ENCODE measurements around the gene TTC31.
A peak's percentile ranks its signal among the peaks of the same experiment; 100 is the strongest.

TTC31 gene

DNA sequence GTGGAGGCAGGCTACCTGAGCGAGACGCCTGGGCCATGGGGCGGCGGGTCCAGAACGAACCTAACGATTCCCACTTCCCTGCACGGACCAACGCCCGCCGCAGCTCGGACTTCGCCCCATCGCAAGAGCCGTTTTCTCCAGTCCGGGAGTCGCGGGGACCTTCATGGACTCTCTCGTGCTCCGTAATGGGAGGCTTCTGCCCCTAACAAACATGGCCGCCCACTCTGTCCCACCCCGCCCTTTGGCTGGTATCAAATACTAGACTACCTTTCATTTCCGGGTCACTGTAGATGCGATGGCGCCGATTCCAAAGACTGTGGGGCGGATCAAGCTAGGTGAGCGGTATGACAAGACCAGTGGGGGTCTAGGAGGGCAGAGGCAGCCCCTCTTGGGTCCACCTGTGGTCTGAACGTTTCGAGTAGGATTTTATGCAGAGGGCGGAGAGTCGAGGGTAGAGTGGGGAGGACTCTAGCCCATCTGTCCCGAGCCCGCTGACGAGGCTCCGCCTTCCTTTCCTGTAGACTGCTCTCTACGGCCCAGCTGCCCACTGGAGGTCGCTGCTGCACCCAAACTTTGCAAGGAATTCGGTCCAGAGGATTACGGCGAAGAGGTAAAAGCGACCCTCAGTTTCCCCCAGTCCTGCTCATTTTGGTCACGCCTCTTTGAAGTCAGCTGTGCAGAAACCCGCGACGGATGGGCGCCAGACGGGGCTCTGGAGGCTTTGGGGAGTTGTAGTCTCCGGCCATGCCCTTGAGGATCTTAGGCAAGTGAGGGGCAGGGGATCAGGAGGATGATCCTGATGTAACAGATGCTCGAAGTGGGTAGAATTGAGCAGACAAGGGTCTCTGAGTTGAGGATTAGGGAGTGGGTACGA is at the start of gene TTC31, which contains the start of gene CCDC142:
TTC31 (plus strand) TSS at position 281 of the 874 bp plus-strand sequence; CDS start at position 296, 15 bp downstream.
CCDC142 (minus strand) TSS at position 198 of the 874 bp plus-strand sequence; CDS start at position 37, 161 bp downstream.
- TF ChIP-seq, protein P1, sequence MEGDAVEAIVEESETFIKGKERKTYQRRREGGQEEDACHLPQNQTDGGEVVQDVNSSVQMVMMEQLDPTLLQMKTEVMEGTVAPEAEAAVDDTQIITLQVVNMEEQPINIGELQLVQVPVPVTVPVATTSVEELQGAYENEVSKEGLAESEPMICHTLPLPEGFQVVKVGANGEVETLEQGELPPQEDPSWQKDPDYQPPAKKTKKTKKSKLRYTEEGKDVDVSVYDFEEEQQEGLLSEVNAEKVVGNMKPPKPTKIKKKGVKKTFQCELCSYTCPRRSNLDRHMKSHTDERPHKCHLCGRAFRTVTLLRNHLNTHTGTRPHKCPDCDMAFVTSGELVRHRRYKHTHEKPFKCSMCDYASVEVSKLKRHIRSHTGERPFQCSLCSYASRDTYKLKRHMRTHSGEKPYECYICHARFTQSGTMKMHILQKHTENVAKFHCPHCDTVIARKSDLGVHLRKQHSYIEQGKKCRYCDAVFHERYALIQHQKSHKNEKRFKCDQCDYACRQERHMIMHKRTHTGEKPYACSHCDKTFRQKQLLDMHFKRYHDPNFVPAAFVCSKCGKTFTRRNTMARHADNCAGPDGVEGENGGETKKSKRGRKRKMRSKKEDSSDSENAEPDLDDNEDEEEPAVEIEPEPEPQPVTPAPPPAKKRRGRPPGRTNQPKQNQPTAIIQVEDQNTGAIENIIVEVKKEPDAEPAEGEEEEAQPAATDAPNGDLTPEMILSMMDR (IDR thresholded peaks at IDR 0.05; ENCODE audit: extremely low read depth, insufficient read depth, missing control alignments), result peak; percentile 95
- DNase-seq (ENCODE audit: low spot score), result peak; percentile 93
- in situ Hi-C loops (cut with MboI; ENCODE audit: low pct_unique_long_range_greater_than_20kb, low sequenced_read_pairs, unreplicated experiment), result loop anchor here (25.0 kb wide), 1 partner anchor 104 kb away; no protein-coding TSS in a partner anchor

DNA sequence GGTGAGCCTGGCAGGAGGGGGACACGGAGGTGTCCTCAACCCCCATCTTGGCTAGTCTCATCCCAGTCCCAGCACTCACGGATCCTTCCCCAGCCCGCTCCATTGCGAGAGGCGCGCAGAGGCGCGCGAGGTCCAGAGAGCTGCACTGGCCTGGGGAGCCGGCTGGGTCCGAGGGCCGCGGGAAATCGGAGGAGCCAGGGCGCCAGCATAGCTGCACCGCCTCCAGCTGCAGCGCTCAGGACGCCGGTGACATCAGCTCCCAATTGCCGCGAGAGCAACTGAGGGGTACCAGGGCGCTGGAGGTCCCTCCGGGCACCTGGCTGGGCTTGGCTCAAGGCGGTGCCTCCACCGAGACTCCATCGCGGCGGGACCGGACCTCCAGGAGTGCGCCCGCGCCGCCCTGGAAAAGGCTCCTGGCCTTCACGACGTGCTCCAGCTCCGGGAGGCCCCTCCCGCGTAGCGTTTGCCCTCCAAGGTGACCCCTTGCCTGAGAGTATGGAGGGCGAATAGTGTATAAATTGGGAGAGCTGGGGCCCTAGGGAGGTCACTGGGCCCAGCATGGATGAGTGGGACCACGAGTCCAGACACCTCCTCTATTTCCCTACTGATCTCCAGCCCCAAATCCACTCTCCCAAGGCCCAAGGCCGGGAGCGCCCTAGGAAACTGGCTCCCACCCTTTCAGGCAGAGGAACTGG is 46.6 kb upstream of the TTC31 start:
- in situ Hi-C loops (cut with MboI; ENCODE audit: low pct_unique_long_range_greater_than_20kb, low sequenced_read_pairs, unreplicated experiment), result no loop called here
- no peak for DNase-seq (ENCODE audit: low spot score)
- TF ChIP-seq, protein P1 (IDR thresholded peaks at IDR 0.05; ENCODE audit: extremely low read depth, insufficient read depth, missing control alignments), result no peak

DNA sequence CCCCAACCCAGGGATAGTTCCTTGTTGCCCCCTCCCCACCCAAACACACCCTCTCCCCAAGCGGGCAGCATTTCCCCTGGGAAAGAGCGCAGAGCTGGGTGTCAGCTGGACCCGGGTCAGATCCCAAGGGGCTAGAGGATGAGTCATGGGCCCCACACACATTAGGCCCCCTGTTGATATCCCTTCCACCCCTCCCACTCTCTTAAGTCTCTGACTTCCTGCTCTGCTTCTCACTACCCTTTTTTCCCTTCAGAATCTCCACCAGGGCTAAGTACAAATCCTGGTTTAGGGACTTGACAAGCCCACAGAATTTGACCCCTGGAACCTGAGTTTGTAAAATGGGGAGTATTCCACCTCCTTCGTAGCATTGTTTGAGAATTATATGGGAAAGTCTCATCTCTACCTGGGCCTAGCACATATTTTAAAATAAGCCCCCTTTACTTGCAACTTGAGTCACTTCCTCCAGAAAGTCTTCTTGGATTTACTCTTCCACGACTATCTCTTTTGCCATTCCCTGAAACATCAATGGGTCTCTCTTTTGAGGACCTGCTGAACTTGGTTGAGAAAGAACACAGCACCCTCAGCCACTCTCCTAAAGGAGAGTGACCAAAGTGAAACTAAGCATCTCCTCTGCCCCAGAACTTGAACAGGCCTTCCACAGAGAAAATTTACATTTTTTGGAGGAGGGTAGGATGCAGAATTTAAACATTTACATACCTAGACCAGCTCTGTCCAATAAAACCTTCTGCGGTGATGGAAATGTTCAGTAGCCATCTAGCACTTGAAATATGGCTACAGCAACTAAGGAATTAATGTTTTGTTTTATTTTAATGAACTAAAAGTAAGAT is 45.8 kb upstream of the TTC31 start:
- in situ Hi-C loops (cut with MboI; ENCODE audit: low pct_unique_long_range_greater_than_20kb, low sequenced_read_pairs, unreplicated experiment), result no loop called here
- DNase-seq (ENCODE audit: low spot score), result peak; percentile 61
- TF ChIP-seq, protein P1 (IDR thresholded peaks at IDR 0.05; ENCODE audit: extremely low read depth, insufficient read depth, missing control alignments), result no peak

DNA sequence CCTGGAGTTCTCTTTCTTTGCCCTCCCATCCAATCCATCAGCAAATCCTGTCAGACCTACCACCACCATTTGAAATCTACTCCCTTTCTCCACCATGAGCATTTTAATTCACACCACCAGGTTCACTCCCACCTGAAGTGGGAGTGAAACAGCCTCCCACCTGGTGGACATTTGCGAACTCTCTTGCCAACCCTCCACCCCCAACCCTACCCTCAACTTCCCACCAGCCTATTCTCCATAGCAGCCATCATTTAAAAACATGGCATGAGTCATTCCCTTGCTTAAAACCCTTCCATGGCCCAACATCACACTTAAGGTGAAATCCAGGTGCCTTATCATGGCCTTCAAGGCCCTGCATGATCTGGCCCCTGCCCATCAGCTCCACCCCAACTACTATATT is 44.6 kb upstream of the TTC31 start:
- in situ Hi-C loops (cut with MboI; ENCODE audit: low pct_unique_long_range_greater_than_20kb, low sequenced_read_pairs, unreplicated experiment), result no loop called here
- TF ChIP-seq, protein P1 (IDR thresholded peaks at IDR 0.05; ENCODE audit: extremely low read depth, insufficient read depth, missing control alignments), result no peak
- no peak for DNase-seq (ENCODE audit: low spot score)

DNA sequence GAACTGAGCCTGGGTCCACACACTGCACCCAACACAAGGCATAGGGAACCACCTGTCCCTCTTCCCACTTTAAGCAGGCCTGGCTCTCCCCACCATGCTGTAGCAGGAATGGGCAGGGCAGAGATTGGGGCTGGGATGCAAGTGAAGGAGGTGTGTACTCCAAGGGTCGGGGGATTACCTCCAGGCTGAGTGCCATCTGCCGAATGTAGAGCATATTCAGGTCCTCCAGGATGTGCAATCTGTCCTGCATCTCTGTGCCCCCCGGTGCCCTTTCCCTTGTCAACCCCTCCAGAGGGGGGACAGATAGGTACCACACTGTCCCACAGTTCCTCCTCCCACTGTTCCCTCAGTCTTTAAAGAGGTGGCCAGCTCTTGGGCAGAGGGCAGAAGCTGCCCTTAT is 43.5 kb upstream of the TTC31 start:
- in situ Hi-C loops (cut with MboI; ENCODE audit: low pct_unique_long_range_greater_than_20kb, low sequenced_read_pairs, unreplicated experiment), result no loop called here
- DNase-seq (ENCODE audit: low spot score), result no peak
- TF ChIP-seq, protein P1 (IDR thresholded peaks at IDR 0.05; ENCODE audit: extremely low read depth, insufficient read depth, missing control alignments), result no peak
